Hepatocyte (in vitro differentiated cells): ENCODE results near the gene GGA2.

ENCODE experiments used
- EZH2 ChIP-seq: fragments of 200-600 bp; sonication (generic); IDR thresholded peaks from 2 replicates; pipeline ENCODE4 v1.6.1; 2016; ENCODE audit warnings: antibody characterized with exemption, mild to moderate bottlenecking, borderline replicate concordance
- EZH2phosphoT487 ChIP-seq: fragments of 200-600 bp; sonication (generic); IDR thresholded peaks from one replicate; pipeline ENCODE4 v1.6.1; 2018; ENCODE audit warnings: antibody characterized with exemption, mild to moderate bottlenecking, low read depth, moderate library complexity; ENCODE audit not compliant: unreplicated experiment, severe bottlenecking
- TF ChIP-seq, protein P1 (sequence below): fragments of 200-600 bp; sonication (generic); IDR thresholded peaks from 2 replicates; pipeline ENCODE4 v1.5.1; 2016; ENCODE audit warnings: antibody characterized with exemption, mild to moderate bottlenecking; ENCODE audit not compliant: poor library complexity

DNA sequence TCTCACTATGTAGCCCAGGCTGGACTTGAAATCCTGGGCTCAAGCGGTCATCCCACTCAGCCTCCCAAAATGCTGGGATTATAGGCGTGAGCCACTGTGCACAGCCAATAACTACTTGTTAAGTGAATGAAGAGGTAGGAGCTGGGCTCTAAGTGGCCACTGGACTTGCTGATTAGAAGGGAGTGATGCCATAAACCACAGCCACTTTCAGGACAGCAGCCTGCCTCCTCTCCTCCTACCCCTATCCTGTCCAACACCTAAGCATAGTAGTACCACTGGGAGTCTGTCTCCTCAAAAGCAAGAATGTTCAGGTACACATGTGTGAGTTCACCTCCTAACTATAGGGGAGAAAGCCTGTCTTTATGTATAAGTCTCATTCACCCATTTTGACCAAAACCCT is 45.1 kb downstream of the GGA2 start:
- TF ChIP-seq, protein P1, sequence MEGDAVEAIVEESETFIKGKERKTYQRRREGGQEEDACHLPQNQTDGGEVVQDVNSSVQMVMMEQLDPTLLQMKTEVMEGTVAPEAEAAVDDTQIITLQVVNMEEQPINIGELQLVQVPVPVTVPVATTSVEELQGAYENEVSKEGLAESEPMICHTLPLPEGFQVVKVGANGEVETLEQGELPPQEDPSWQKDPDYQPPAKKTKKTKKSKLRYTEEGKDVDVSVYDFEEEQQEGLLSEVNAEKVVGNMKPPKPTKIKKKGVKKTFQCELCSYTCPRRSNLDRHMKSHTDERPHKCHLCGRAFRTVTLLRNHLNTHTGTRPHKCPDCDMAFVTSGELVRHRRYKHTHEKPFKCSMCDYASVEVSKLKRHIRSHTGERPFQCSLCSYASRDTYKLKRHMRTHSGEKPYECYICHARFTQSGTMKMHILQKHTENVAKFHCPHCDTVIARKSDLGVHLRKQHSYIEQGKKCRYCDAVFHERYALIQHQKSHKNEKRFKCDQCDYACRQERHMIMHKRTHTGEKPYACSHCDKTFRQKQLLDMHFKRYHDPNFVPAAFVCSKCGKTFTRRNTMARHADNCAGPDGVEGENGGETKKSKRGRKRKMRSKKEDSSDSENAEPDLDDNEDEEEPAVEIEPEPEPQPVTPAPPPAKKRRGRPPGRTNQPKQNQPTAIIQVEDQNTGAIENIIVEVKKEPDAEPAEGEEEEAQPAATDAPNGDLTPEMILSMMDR: no peak
- TF ChIP-seq EZH2phosphoT487 (no peak), EZH2 (no peak)
